Esophagus muscularis mucosa (tissue), 4 donors: ENCODE results near the gene GLOD4. TPM values are rescaled to one million over a fixed set of nuclear protein-coding genes. Genes with fewer than 3 reads are reported as not detected.

ENCODE experiments used
- DNase-seq: peaks from one replicate; pipeline ENCODE4 v3.0.0-alpha.2; 2017; ENCODE audit errors: extremely low spot score
- H3K27ac ChIP-seq, 4 donors: fragments of 200-600 bp; sonication (generic); replicated peaks in 1 of 4; 1 replicate in 3 of 4; 2 replicates in 1 of 4; pipeline ENCODE4 v1.5.1; 2016 to 2019; ENCODE audit warnings: mild to moderate bottlenecking in 1 of 4
- H3K27me3 ChIP-seq, 4 donors: fragments of 200-600 bp; sonication (generic); one replicate each; pipeline versions ENCODE4 v1.5.1 to v1.6.0; 2016 to 2019
- H3K36me3 ChIP-seq, 4 donors: fragments of 200-600 bp; sonication (generic); one replicate each; pipeline ENCODE4 v1.5.1; 2016 to 2019
- H3K4me1 ChIP-seq, 4 donors: fragments of 200-600 bp; sonication (generic); one replicate each; pipeline ENCODE4 v1.5.1; 2016 to 2019
- H3K4me3 ChIP-seq, 4 donors: fragments of 200-600 bp; sonication (generic); 1 replicate in 2 of 4; 2 replicates in 2 of 4; pipeline ENCODE4 v1.5.1; 2016 to 2019; ENCODE audit warnings: mild to moderate bottlenecking in 4 of 4, moderate library complexity in 1 of 4
- H3K9me3 ChIP-seq, 4 donors: fragments of 200-600 bp; sonication (generic); 1 replicate in 3 of 4; 2 replicates in 1 of 4; pipeline ENCODE4 v1.5.1; 2016 to 2019
- CTCF ChIP-seq, 3 experiments: fragments of 200-600 bp in 2 of 3; fragments of 450-650 bp in 1 of 3; sonication (generic) in 2 of 3; IDR thresholded peaks; one replicate each; pipeline ENCODE4 v1.5.1; 2017 to 2019; ENCODE audit warnings: antibody characterized with exemption in 3 of 3, mild to moderate bottlenecking in 2 of 3, moderate library complexity in 1 of 3
- EP300 ChIP-seq: sonication (generic); formaldehyde crosslinking; IDR thresholded peaks from one replicate; pipeline ENCODE4 v1.6.1; 2017; ENCODE audit warnings: antibody characterized with exemption
- POLR2A ChIP-seq: fragments of 450-650 bp; IDR thresholded peaks from one replicate; pipeline ENCODE4 v1.6.1; 2017; ENCODE audit warnings: antibody characterized with exemption, moderate library complexity, mild to moderate bottlenecking, low read depth
- POLR2AphosphoS5 ChIP-seq, 2 donors: sonication (generic); formaldehyde crosslinking; IDR thresholded peaks; one replicate each; pipeline ENCODE4 v1.6.1; 2017; ENCODE audit warnings: antibody characterized with exemption in 2 of 2
- WGBS: methylation state at CpG from one replicate; pipeline ENCODE4 v1.1.5; 2018; 5-methylcytosine and 5-hydroxymethylcytosine counted together
- intact Hi-C: fragments of 100-400 bp; cut with DNase I; formaldehyde crosslinking; loops from one replicate; pipeline ENCODE4 v1.15.1; 2023
- total RNA-seq, 4 donors: library from RNA; depleted of rRNA; stranded (reverse); fragments of >200 nt; gene quantifications; one replicate each; pipeline versions ENCODE4 v1.1.0 to v1.2.1, GENCODE V29; 2016

The GLOD4 gene
- total RNA-seq, 4 donors from 2014 or later = 25.7 to 73.6 (median 53.9) TPM

DNA sequence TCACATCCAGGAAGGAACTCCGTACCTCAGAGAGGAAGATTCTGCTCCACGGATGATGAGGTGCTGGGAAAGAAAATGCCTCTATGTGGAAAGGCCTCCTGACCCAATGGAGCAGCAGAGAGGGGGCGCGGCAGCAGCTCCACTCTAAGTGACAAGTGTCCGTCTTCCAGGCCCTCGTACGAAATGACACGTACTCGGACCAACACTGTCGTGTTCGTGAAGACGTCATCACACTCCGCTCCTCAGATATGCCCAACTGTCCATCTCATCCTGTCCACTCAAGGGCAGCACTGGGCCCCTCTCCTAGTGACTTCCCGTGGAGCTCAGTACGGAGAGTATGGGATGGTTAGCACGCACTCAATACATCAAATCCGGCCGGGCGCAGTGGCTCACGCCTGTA lies 32.3 kb upstream of the GLOD4 start:
- intact Hi-C loops = no loop called here
- 90% methylated on average over 19 of the region's 20 CpGs for WGBS
- H3K36me3 ChIP-seq = peaks cover 5 to 72% (median 65%) of the 10 kb centered on the region in 4 donors

DNA sequence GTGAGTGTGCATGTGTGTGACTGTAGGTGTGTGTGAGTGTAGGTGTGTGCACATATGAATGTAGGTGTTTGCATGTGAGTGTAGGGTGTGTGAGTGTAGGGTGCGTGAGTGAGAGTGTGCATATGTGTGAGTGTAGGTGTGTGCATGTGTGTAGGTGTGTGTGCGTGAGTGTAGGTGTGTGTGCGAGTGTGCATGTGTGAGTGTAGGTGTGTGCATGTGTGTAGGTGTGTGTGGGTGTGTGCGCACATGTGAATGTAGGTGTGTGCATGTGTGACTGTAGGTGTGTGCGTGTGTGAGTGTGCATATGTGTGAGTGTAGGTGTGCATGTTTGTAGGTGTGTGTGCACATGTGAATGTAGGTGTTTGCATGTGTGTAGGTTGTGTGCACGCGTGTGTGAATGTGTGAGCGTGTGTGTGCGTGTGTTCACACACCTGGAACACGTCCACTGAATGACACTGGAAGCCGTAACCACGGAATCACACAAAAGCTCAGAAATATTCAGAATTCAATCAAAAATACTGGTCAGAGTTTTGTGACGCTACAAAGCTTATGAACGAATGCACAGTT lies 30.6 kb upstream of the GLOD4 start:
- Histone ChIP-seq H3K9me3 (no peaks in the 10 kb centered on the region), H3K27ac (no peak overlapping the region), H3K4me3 (no peak overlapping the region), H3K36me3 (peaks cover 0 to 60% (median 50%) of the 10 kb centered on the region in 4 donors), H3K27me3 (no peaks in the 10 kb centered on the region), H3K4me1 (no peaks in the 10 kb centered on the region)
- 88% methylated on average over 14 of the region's 14 CpGs for WGBS
- TF ChIP-seq CTCF (IDR thresholded peaks at IDR 0.05) (no peak), POLR2A (no peak), POLR2AphosphoS5 (IDR thresholded peaks at IDR 0.05) (no peak), EP300 (no peak)
- intact Hi-C loops = no loop called here
- DNase-seq = no peak

More for the DNA sequence above, 32.3 kb upstream of the GLOD4 start:
- no peak for DNase-seq
- H3K9me3 ChIP-seq = no peaks in the 10 kb centered on the region
- H3K27me3 ChIP-seq = no peaks in the 10 kb centered on the region
- TF ChIP-seq POLR2A (no peak), POLR2AphosphoS5 (IDR thresholded peaks at IDR 0.05) (no peak), CTCF (IDR thresholded peaks at IDR 0.05) (no peak), EP300 (no peak)
- no peak overlapping the region for H3K4me3 ChIP-seq
- H3K4me1 ChIP-seq = no peaks in the 10 kb centered on the region
- no peak overlapping the region for H3K27ac ChIP-seq

DNA sequence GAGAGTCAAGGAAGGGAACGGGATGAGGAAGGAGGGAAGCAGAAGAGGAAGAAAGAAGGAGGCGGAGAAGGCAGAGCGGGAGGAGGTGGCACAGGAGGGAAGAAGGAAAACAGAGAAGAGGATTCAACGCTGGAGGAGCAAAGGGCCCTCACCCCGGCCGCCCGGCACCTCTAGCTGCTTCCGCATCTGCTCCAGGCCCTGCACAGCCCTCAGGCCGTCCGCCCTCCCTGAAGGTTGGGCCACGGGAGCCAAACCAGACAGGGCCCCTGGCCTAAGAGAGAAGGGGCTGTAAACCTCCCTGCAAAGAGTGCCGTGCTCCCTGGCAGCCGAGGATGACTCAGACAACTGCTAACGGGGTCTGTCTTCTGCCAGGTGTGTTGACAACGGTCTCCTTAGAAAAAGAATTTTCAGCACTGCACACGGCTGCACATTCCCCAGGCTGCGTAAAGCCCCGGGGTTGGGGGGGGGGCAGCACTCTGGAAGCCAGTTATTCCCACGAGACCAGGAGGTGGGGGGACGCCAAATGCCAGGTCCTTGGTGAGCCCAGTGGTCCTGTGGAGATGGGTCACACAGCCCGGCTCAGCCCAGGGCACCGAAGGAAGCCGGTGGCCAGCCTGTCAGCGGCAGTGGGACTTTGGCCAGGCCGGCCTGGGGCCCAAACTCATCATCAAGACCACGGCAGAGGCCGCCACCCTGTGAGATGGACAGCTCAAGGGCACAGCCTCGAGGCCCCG lies 29.1 kb upstream of the GLOD4 start:
- WGBS = 88% methylated on average over 17 of the region's 29 CpGs
- peaks cover 0 to 54% (median 40%) of the 10 kb centered on the region in 4 donors for H3K36me3 ChIP-seq
- intact Hi-C loops = no loop called here

DNA sequence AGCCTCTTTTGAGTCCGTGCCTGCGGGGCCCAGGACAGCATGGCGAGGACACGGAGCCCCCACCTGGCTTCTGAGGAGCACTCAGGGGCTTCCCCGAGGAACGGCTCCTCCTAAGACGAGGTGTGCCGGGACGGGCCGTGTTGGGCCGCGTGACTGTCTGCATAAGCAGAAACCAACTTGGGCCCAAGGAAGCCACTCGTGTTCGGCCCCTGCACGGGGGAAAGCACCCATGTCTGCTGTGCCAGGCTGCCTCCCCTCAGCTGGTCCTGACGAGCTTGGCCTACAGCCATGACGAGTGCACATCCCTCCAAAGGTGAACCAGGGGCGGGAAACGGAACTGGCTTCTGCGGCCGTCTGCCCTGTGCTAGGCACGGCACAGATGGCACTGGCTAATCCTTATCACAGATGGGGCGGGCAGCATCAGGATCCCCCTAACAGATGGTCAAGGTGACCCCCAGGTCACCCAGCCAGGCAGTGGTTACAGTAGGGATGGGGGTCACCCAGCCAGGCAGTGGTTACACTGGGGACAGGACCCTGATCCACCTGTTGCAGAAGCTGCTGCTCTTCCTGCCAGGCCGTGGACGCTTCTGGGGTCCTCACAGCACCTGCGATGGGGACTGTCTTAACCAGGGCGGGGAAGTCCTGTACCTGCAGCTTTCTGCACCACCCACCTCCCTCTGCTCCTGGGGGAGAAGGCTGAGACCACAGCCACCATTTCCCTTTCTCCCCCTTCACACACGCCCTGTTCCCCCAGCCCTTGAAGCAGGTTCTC lies 25.6 kb upstream of the GLOD4 start:
- WGBS = 83% methylated on average over 20 of the region's 28 CpGs
- no peak overlapping the region for H3K4me3 ChIP-seq
- H3K27me3 ChIP-seq = no peaks in the 10 kb centered on the region
- H3K27ac ChIP-seq = no peak overlapping the region
- no peaks in the 10 kb centered on the region for H3K4me1 ChIP-seq
- TF ChIP-seq CTCF (IDR thresholded peaks at IDR 0.05) (no peak), POLR2A (no peak), POLR2AphosphoS5 (IDR thresholded peaks at IDR 0.05) (no peak), EP300 (no peak)
- H3K9me3 ChIP-seq = no peaks in the 10 kb centered on the region
- DNase-seq = no peak
- intact Hi-C loops = no loop called here
- H3K36me3 ChIP-seq = peaks cover 3 to 51% (median 26%) of the 10 kb centered on the region in 4 donors

More for the DNA sequence above, 29.1 kb upstream of the GLOD4 start:
- no peaks in the 10 kb centered on the region for H3K9me3 ChIP-seq
- H3K4me3 ChIP-seq = no peak overlapping the region
- DNase-seq = no peak
- TF ChIP-seq EP300 (no peak), POLR2A (no peak), POLR2AphosphoS5 (IDR thresholded peaks at IDR 0.05) (no peak), CTCF (IDR thresholded peaks at IDR 0.05) (no peak)
- H3K4me1 ChIP-seq = no peaks in the 10 kb centered on the region
- H3K27ac ChIP-seq = no peak overlapping the region
- H3K27me3 ChIP-seq = no peaks in the 10 kb centered on the region
